ENCODE results near the gene HOMER1.

GRCh38 chr5:79396265-79396664, 117.7 kb downstream of the HOMER1 start:
- TF ChIP-seq CTCF (IDR thresholded peaks at IDR 0.05; ENCODE audit: low read depth, low read length) (no peak), EZH2phosphoT487 (IDR thresholded peaks at IDR 0.05; ENCODE audit: low read depth) (no peak)

Measured in OCI-LY3 (cell line).